Measurements from ENCODE around the gene SEMA3E.

- TF ChIP-seq CTCF (conservative IDR thresholded peaks at IDR 0.05; ENCODE audit: low read depth, low read length): no peak
- no peak for TF ChIP-seq EZH2phosphoT487 (IDR thresholded peaks at IDR 0.05; ENCODE audit: borderline replicate concordance, low read length)
- no peak for TF ChIP-seq EZH2 (IDR thresholded peaks at IDR 0.05; ENCODE audit: low read length, unreplicated experiment)
These were observed 116.7 kb downstream of the SEMA3E start for GRCh38 chr7:83532219-83532618.

Measured in PC-3 (cell line).